Spleen (tissue), 11 donors: ENCODE results near the gene ZC3H12D. TPM values are rescaled to one million over a fixed set of nuclear protein-coding genes. Genes with fewer than 3 reads are reported as not detected.

ENCODE experiments used
- DNase-seq: peaks from one replicate; pipeline ENCODE4 v3.0.0-alpha.2; 2020
- H3K27ac ChIP-seq, 8 donors: fragments of 200-600 bp; sonication (generic) in 7 of 8; 1 replicate in 4 of 8; 2 replicates in 4 of 8; pipeline versions ENCODE4 v1.5.0 to v1.8.0; 2016 to 2021; ENCODE audit warnings: inconsistent platforms in 4 of 8, mild to moderate bottlenecking in 4 of 8, moderate library complexity in 1 of 8
- H3K27me3 ChIP-seq, 7 donors: fragments of 200-600 bp; sonication (generic) in 6 of 7; replicated peaks in 1 of 7; 1 replicate in 4 of 7; 2 replicates in 3 of 7; pipeline versions ENCODE4 v1.5.0 to v1.8.0; 2016 to 2021; ENCODE audit warnings: inconsistent platforms in 3 of 7, mild to moderate bottlenecking in 1 of 7
- H3K36me3 ChIP-seq, 6 donors: fragments of 200-600 bp; sonication (generic) in 5 of 6; 1 replicate in 4 of 6; 2 replicates in 2 of 6; pipeline versions ENCODE4 v1.5.0 to v1.8.0; 2016 to 2021; ENCODE audit warnings: inconsistent platforms in 2 of 6
- H3K4me1 ChIP-seq, 6 donors: fragments of 200-600 bp; sonication (generic) in 5 of 6; 1 replicate in 3 of 6; 2 replicates in 3 of 6; pipeline versions ENCODE4 v1.5.0 to v1.8.0; 2016 to 2021; ENCODE audit warnings: inconsistent platforms in 3 of 6
- H3K4me3 ChIP-seq, 8 donors: fragments of 200-600 bp; sonication (generic) in 7 of 8; 1 replicate in 4 of 8; 2 replicates in 4 of 8; pipeline versions ENCODE4 v1.5.0 to v1.8.0; 2016 to 2021; ENCODE audit warnings: inconsistent platforms in 4 of 8, mild to moderate bottlenecking in 4 of 8, moderate library complexity in 2 of 8
- H3K9me3 ChIP-seq, 8 donors: fragments of 200-600 bp; sonication (generic) in 7 of 8; 1 replicate in 4 of 8; 2 replicates in 4 of 8; pipeline versions ENCODE4 v1.5.0 to v1.8.0; 2016 to 2021; ENCODE audit warnings: inconsistent platforms in 4 of 8
- POLR2A ChIP-seq, 3 donors: fragments of 450-650 bp; IDR thresholded peaks; one replicate each; pipeline ENCODE4 v1.5.1; 2017; ENCODE audit warnings: antibody characterized with exemption in 3 of 3, mild to moderate bottlenecking in 1 of 3
- POLR2AphosphoS5 ChIP-seq, 3 donors: sonication (generic); formaldehyde crosslinking; IDR thresholded peaks; one replicate each; pipeline ENCODE4 v1.5.1; 2017; ENCODE audit warnings: antibody characterized with exemption in 3 of 3
- WGBS, 5 donors: extraction: QIAGEN DNeasy Blood & Tissue Kit in 3 of 5; methylation state at CpG; one replicate each; pipeline versions ENCODE4 v1.1.5 to v1.1.7; 2013 to 2018; 5-methylcytosine and 5-hydroxymethylcytosine counted together
- intact Hi-C: fragments of 100-400 bp; cut with DNase I; formaldehyde crosslinking; loops from one replicate; pipeline ENCODE4 v1.15.0; 2023; ENCODE audit warnings: low total_unique reads
- polyA plus RNA-seq, 3 donors: library from polyadenylated mRNA; stranded (reverse); fragments of 200-250 nt; gene quantifications; one replicate each; pipeline ENCODE4 v1.2.1, GENCODE V29; 2013
- total RNA-seq, 7 donors: library from RNA; depleted of rRNA in 3 of 7; stranded (reverse); fragments of >200 nt in 3 of 7; fragmentation: NEBNext Ultra II Directional in 4 of 7; extraction: Animal tissue kit (Norgen Biotek cat#: 25700) in 4 of 7; gene quantifications; one replicate each; pipeline versions ENCODE4 v1.1.0 to v1.2.1, GENCODE V29; 2016 to 2021
- TF ChIP-seq, protein P1 (sequence below), 11 experiments: fragments of 200-600 bp in 7 of 11; fragments of 450-650 bp in 4 of 11; sonication (generic) in 4 of 11; IDR thresholded peaks in 8 of 11; conservative IDR thresholded peaks in 3 of 11; 1 replicate in 7 of 11; 2 replicates in 4 of 11; pipeline versions ENCODE4 v1.4.0 to v1.8.0; 2016 to 2021; ENCODE audit warnings: antibody characterized with exemption in 11 of 11, inconsistent platforms in 4 of 11, mild to moderate bottlenecking in 1 of 11
- donor health status: healthy with polysubstance abuse.
- donor health status: DM: no; HTN: no; CAD: no; lungs with moderate emphysema.
- donor health status: DM: no; HTN: no; CAD: no.
- donor health status: Bipolar disorder and iron deficiency.
- donor health status: healthy.
- donor health status: DM: no; HTN: no; CAD: no.
- donor health status: DM: yes; HTN: yes; CAD: no.

ZC3H12D gene
- total and polyA plus RNA-seq, 10 donors: 15.2 to 38.4 (median 22.8) TPM

DNA sequence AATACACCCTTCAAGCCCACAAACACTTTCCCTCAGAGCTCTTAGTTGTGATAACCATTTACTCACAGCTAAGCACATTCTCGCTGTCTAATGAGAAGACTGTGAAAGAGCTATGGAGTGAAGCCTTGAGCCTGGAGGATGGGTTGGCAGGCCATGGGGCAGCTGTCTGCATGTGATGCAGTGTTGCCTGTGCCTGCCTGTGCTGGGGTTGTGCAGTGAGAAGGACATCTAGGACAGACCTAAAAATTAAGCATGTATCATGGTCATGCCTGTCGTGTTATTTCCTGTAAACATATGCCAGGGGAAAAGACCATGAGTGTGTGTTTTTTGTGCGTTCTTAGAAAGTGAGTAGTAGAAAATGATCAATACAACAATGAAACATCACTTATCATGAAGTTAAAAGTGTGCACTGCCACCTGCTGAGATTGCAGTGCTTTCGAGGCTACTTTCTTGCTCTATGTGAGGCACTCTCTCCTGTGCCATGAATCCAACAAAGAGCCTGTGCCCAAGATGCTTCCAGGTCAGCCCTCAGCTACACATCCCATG is 8.1 kb upstream of the ZC3H12D start:
- H3K36me3 ChIP-seq: no peaks in the 10 kb centered on the region
- no peaks in the 10 kb centered on the region for H3K27me3 ChIP-seq
- WGBS, 5 donors: 83 to 91% (median 87%) methylated on average over 4 of the region's 4 CpGs
- H3K27ac ChIP-seq: no peak overlapping the region
- H3K4me1 ChIP-seq: peaks cover 0 to 43% (median 12%) of the 10 kb centered on the region in 6 donors
- intact Hi-C loops: no loop called here
- no peak overlapping the region for H3K4me3 ChIP-seq
- TF ChIP-seq, protein P1, sequence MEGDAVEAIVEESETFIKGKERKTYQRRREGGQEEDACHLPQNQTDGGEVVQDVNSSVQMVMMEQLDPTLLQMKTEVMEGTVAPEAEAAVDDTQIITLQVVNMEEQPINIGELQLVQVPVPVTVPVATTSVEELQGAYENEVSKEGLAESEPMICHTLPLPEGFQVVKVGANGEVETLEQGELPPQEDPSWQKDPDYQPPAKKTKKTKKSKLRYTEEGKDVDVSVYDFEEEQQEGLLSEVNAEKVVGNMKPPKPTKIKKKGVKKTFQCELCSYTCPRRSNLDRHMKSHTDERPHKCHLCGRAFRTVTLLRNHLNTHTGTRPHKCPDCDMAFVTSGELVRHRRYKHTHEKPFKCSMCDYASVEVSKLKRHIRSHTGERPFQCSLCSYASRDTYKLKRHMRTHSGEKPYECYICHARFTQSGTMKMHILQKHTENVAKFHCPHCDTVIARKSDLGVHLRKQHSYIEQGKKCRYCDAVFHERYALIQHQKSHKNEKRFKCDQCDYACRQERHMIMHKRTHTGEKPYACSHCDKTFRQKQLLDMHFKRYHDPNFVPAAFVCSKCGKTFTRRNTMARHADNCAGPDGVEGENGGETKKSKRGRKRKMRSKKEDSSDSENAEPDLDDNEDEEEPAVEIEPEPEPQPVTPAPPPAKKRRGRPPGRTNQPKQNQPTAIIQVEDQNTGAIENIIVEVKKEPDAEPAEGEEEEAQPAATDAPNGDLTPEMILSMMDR (IDR thresholded peaks at IDR 0.05 in 8 of 11, conservative IDR thresholded peaks at IDR 0.05 in 3 of 11): no peak
- TF ChIP-seq POLR2AphosphoS5 (IDR thresholded peaks at IDR 0.05) (no peak), POLR2A (IDR thresholded peaks at IDR 0.05) (no peak)
- no peak for DNase-seq
- no peaks in the 10 kb centered on the region for H3K9me3 ChIP-seq

DNA sequence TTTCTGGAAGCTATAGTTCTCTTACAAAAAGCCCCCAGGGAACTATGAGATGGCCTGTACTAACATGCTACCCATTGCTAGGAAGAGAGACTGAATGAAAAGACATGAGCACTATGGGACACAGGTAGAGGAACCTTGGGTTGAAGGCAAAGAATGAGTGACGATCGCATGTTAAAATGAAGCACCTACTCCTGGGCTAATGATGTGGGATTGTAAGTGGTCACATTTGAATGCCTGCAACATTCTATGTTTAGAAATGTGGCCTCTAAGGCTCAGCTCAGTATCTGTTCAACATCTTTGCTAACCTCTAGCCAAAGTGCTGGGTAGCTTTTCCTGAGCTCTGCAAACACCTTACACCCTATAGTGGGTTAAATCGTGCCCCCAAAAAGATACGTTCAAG is 5.2 kb upstream of the ZC3H12D start:
- H3K27ac ChIP-seq: no peak overlapping the region
- peaks cover 13 to 47% (median 20%) of the 10 kb centered on the region in 6 donors for H3K4me1 ChIP-seq
- no peaks in the 10 kb centered on the region for H3K36me3 ChIP-seq
- TF ChIP-seq POLR2AphosphoS5 (IDR thresholded peaks at IDR 0.05): no peak
- TF ChIP-seq, protein P1 (IDR thresholded peaks at IDR 0.05 in 8 of 11, conservative IDR thresholded peaks at IDR 0.05 in 3 of 11): no peak
- TF ChIP-seq POLR2A (IDR thresholded peaks at IDR 0.05): no peak
- intact Hi-C loops: no loop called here
- H3K9me3 ChIP-seq: no peaks in the 10 kb centered on the region
- H3K27me3 ChIP-seq: no peaks in the 10 kb centered on the region
- WGBS, 5 donors: 72 to 92% (median 88%) methylated on average over 4 of the region's 4 CpGs
- H3K4me3 ChIP-seq: no peak overlapping the region
- no peak for DNase-seq

DNA sequence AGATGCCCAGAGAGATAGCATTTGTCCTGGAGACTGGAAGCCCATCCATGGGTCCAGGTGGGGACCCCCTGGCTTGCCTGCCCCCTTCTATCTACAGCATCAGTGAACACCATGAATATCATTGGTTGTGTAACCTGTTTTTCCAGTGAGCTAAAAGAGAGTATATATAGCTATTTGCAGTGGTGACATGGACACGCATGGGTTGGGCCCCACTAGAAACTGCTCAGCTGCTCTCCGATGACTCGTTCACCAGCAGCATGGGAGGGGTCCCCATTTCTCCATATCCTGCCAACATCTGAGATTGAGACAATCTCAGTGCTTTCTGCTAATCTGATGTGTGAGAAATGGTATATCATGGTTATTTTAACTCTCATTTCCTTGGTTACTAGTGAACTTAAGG is 4.0 kb upstream of the ZC3H12D start:
- TF ChIP-seq, protein P1 (IDR thresholded peaks at IDR 0.05 in 8 of 11, conservative IDR thresholded peaks at IDR 0.05 in 3 of 11): no peak
- TF ChIP-seq POLR2A (IDR thresholded peaks at IDR 0.05) (no peak), POLR2AphosphoS5 (IDR thresholded peaks at IDR 0.05) (no peak)
- Histone ChIP-seq H3K4me3 (no peak overlapping the region), H3K36me3 (no peaks in the 10 kb centered on the region), H3K27ac (peak overlapping the region in 3 of 8 donors; percentile 50 to 56 (median 51)), H3K4me1 (peaks cover 17 to 47% (median 29%) of the 10 kb centered on the region in 6 donors), H3K9me3 (no peaks in the 10 kb centered on the region), H3K27me3 (no peaks in the 10 kb centered on the region)
- 25 to 82% (median 46%) methylated on average over 3 of the region's 3 CpGs for WGBS, 5 donors
- no peak for DNase-seq
- intact Hi-C loops: no loop called here

GRCh38 chr6:149487316-149487715 is 2.5 kb upstream of the ZC3H12D start:
- 86 to 93% (median 89%) methylated on average over 4 of the region's 4 CpGs for WGBS, 5 donors
- peaks cover 26 to 57% (median 41%) of the 10 kb centered on the region in 6 donors for H3K4me1 ChIP-seq
- no peaks in the 10 kb centered on the region for H3K9me3 ChIP-seq
- H3K27me3 ChIP-seq: no peaks in the 10 kb centered on the region
- no peak for TF ChIP-seq POLR2AphosphoS5 (IDR thresholded peaks at IDR 0.05)
- TF ChIP-seq, protein P1 (IDR thresholded peaks at IDR 0.05 in 8 of 11, conservative IDR thresholded peaks at IDR 0.05 in 3 of 11): no peak
- TF ChIP-seq POLR2A (IDR thresholded peaks at IDR 0.05): no peak
- H3K4me3 ChIP-seq: no peak overlapping the region
- DNase-seq: no peak
- intact Hi-C loops: no loop called here
- H3K36me3 ChIP-seq: no peaks in the 10 kb centered on the region
- no peak overlapping the region for H3K27ac ChIP-seq
